BLaER1 (cell line): ENCODE measurements around the gene VGLL4.
A peak's percentile ranks its signal among the peaks of the same experiment; 100 is the strongest.
"Not testable (repeated sequence)": the region's sequence is repeated elsewhere in the genome, so short reads cannot be mapped to it uniquely, and the experiment has no call there.

Experiments used
- H3K27ac ChIP-seq: shearing (Covaris generic); formaldehyde crosslinking; 2 replicates; pipeline ENCODE4 v1.8.1; 2022
- H3K27me3 ChIP-seq: shearing (Covaris generic); formaldehyde crosslinking; 2 replicates; pipeline ENCODE4 v1.8.1; 2022
- H3K36me3 ChIP-seq: shearing (Covaris generic); formaldehyde crosslinking; 2 replicates; pipeline ENCODE4 v1.8.1; 2022
- H3K4me1 ChIP-seq: shearing (Covaris generic); formaldehyde crosslinking; 2 replicates; pipeline ENCODE4 v1.8.1; 2022
- H3K4me2 ChIP-seq: shearing (Covaris generic); formaldehyde crosslinking; 2 replicates; pipeline ENCODE4 v1.8.1; 2022
- H3K4me3 ChIP-seq: shearing (Covaris generic); formaldehyde crosslinking; 2 replicates; pipeline ENCODE4 v1.8.1; 2022
- H3K9ac ChIP-seq: shearing (Covaris generic); formaldehyde crosslinking; 2 replicates; pipeline ENCODE4 v1.8.1; 2022
- H3K9me3 ChIP-seq: shearing (Covaris generic); formaldehyde crosslinking; 2 replicates; pipeline ENCODE4 v1.8.1; 2022
- H4K20me1 ChIP-seq: shearing (Covaris generic); formaldehyde crosslinking; 2 replicates; pipeline ENCODE4 v1.8.1; 2022
- Cebpa-rat ChIP-seq: shearing (Covaris generic); IDR thresholded peaks from 2 replicates; pipeline ENCODE4 v1.8.1; 2022

VGLL4 gene, protein sequence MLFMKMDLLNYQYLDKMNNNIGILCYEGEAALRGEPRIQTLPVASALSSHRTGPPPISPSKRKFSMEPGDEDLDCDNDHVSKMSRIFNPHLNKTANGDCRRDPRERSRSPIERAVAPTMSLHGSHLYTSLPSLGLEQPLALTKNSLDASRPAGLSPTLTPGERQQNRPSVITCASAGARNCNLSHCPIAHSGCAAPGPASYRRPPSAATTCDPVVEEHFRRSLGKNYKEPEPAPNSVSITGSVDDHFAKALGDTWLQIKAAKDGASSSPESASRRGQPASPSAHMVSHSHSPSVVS

DNA sequence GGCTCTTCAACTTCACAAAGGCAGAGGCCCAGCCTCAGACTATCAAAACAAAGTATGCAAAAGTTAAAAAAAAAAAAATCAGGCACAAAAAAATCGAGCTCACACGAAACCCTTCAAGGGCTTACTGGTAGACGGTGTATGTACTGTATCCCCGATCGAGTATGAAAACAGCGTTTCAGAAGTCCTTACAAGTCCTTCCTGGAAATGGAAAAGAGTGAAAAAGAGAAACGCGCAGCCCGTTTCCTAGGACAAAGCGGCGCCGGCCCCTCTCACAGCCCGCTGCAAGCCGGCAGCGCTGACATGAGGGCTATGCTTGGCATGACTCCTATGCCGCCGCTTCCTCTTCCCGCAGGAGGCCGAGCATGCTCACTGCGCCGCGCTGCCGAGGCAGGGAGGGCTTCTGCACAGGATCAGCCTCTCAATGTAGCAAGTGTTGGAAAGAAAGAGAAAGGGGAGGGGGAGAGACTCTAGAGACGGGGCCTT lies at the start of gene VGLL4:
Gene VGLL4 (minus strand): TSS at position 311 of the 483 bp plus-strand sequence. CDS start 397 bp downstream, outside the sequence.
- no peaks in the 10 kb centered on the region for H3K27me3 ChIP-seq
- peaks cover 9% of the 10 kb centered on the region for H3K36me3 ChIP-seq
- peaks cover 37% of the 10 kb centered on the region for H3K4me1 ChIP-seq
- H3K27ac ChIP-seq = peak within 1 kb of the TSS; percentile 98
- no peak for TF ChIP-seq Cebpa-rat
- peaks cover 35% of the 10 kb centered on the region for H4K20me1 ChIP-seq
- peak within 1 kb of the TSS; percentile 86 for H3K4me3 ChIP-seq
- peak within 1 kb of the TSS; percentile 97 for H3K9ac ChIP-seq
- H3K4me2 ChIP-seq = peak within 1 kb of the TSS; percentile 92
- H3K9me3 ChIP-seq = no peaks in the 10 kb centered on the region

DNA sequence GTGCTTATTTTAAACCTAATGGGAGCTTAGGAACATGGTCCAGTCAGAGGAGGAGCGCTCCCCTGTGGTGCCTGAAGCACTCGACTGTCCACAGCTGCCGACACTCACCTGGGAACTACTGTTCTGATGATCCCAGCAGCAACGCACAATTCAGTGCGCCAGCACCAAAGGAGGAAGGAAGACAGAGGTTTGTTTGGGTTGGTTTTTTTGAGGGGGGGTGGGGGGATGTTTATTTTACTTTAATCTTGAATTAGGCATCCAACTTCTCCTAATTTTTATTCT lies 48.8 kb upstream of the VGLL4 start:
- no peaks in the 10 kb centered on the region for H4K20me1 ChIP-seq
- TF ChIP-seq Cebpa-rat = no peak
- H3K27me3 ChIP-seq = no peaks in the 10 kb centered on the region
- H3K36me3 ChIP-seq = no peaks in the 10 kb centered on the region
- H3K9ac ChIP-seq = no peak overlapping the region
- H3K4me3 ChIP-seq = no peak overlapping the region
- H3K4me2 ChIP-seq = no peak overlapping the region
- H3K27ac ChIP-seq = no peak overlapping the region
- no peaks in the 10 kb centered on the region for H3K4me1 ChIP-seq
- no peaks in the 10 kb centered on the region for H3K9me3 ChIP-seq

DNA sequence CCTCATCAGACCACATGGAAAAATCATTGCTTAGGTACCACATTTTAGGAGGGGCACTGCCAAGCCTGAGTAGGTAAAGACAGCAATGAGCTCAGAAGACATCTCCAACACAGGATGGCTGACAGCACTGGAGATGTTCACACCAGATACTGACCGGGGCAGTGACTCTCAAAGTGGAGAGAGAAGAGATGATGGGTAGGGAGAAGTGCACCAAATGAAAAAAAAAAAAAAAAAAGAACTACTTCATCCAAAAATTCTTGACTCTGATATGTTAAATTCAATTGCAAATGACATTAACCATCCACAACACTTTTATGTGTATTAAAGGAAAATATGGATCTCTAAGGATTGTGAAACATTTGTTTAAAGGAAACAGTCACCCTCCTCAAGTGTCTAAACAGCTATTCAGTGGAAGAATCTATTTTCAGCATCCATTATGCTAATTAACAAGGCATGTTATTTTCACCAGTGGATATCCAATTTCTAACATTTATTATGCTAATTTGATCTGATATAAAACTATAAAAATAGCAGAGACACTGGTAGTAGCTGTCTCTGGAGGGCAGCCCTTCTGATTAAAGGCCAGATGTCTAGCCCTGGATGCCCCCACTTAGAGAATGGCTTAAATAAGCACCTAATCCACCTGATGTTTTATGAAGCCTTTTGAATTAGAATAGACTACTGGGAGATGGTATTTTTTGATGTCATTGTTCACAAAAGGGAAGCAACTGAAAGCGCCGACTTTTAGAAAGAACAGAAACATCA lies 48.2 kb upstream of the VGLL4 start:
- Histone ChIP-seq H3K9ac (no peak overlapping the region), H3K4me1 (no peaks in the 10 kb centered on the region), H4K20me1 (no peaks in the 10 kb centered on the region), H3K36me3 (no peaks in the 10 kb centered on the region), H3K4me2 (no peak overlapping the region), H3K27me3 (no peaks in the 10 kb centered on the region), H3K9me3 (no peaks in the 10 kb centered on the region), H3K27ac (no peak overlapping the region), H3K4me3 (no peak overlapping the region)
- no peak for TF ChIP-seq Cebpa-rat

- no peaks in the 10 kb centered on the region for H3K4me1 ChIP-seq
- H3K4me2 ChIP-seq = no peak overlapping the region
- H3K9me3 ChIP-seq = no peaks in the 10 kb centered on the region
- no peak for TF ChIP-seq Cebpa-rat
- H3K4me3 ChIP-seq = no peak overlapping the region
- no peaks in the 10 kb centered on the region for H3K36me3 ChIP-seq
- no peaks in the 10 kb centered on the region for H3K27me3 ChIP-seq
- no peaks in the 10 kb centered on the region for H4K20me1 ChIP-seq
- H3K9ac ChIP-seq = no peak overlapping the region
- no peak overlapping the region for H3K27ac ChIP-seq
Observed at GRCh38 chr3:11690863-11691766, 47.4 kb upstream of the VGLL4 start.

GRCh38 chr3:11689749-11690148 lies 46.0 kb upstream of the VGLL4 start:
- no peaks in the 10 kb centered on the region for H3K9me3 ChIP-seq
- H3K4me1 ChIP-seq = no peaks in the 10 kb centered on the region
- H3K36me3 ChIP-seq = no peaks in the 10 kb centered on the region
- H3K27ac ChIP-seq = no peak overlapping the region
- no peak overlapping the region for H3K9ac ChIP-seq
- no peak for TF ChIP-seq Cebpa-rat
- H4K20me1 ChIP-seq = no peaks in the 10 kb centered on the region
- no peak overlapping the region for H3K4me2 ChIP-seq
- no peaks in the 10 kb centered on the region for H3K27me3 ChIP-seq
- H3K4me3 ChIP-seq = no peak overlapping the region

GRCh38 chr3:11684980-11685379 lies 41.3 kb upstream of the VGLL4 start:
- not testable (repeated sequence) for H3K4me3 ChIP-seq

DNA sequence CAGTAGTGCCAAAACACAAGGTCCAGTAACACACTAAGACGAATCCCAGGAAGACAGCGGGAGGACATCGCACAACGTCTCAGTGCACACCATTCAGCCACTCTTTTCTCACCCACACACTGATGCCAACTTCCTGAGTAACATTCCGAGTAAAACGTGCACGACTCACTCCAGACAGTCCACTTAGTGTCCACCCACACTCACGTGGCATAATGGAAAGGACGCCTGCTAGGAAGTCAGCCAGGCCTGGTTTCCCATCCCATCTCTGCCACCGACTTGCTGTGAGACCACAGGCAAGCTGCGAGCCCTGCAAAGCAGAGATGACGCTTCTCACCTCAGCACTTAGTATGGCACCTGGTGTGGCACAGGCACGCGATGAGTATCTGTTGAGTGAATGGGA lies 36.8 kb upstream of the VGLL4 start:
- H3K27ac ChIP-seq = no peak overlapping the region
- no peak for TF ChIP-seq Cebpa-rat
- no peaks in the 10 kb centered on the region for H3K27me3 ChIP-seq
- no peaks in the 10 kb centered on the region for H3K36me3 ChIP-seq
- H3K9me3 ChIP-seq = no peaks in the 10 kb centered on the region
- no peak overlapping the region for H3K9ac ChIP-seq
- H3K4me3 ChIP-seq = no peak overlapping the region
- H3K4me1 ChIP-seq = no peaks in the 10 kb centered on the region
- no peak overlapping the region for H3K4me2 ChIP-seq
- H4K20me1 ChIP-seq = no peaks in the 10 kb centered on the region

More at GRCh38 chr3:11684980-11685379, 41.3 kb upstream of the VGLL4 start:
- not testable (repeated sequence) for H3K9me3 ChIP-seq, H3K36me3 ChIP-seq, H4K20me1 ChIP-seq, H3K4me1 ChIP-seq, H3K4me2 ChIP-seq, H3K27me3 ChIP-seq, H3K9ac ChIP-seq, H3K27ac ChIP-seq

- Histone ChIP-seq H3K27me3 (no peaks in the 10 kb centered on the region), H3K9me3 (no peaks in the 10 kb centered on the region), H3K4me3 (no peak overlapping the region), H3K4me1 (no peaks in the 10 kb centered on the region), H3K36me3 (no peaks in the 10 kb centered on the region), H4K20me1 (no peaks in the 10 kb centered on the region), H3K9ac (no peak overlapping the region), H3K27ac (no peak overlapping the region), H3K4me2 (no peak overlapping the region)
- TF ChIP-seq Cebpa-rat = no peak
Observed at GRCh38 chr3:11679964-11680363, 36.2 kb upstream of the VGLL4 start.

DNA sequence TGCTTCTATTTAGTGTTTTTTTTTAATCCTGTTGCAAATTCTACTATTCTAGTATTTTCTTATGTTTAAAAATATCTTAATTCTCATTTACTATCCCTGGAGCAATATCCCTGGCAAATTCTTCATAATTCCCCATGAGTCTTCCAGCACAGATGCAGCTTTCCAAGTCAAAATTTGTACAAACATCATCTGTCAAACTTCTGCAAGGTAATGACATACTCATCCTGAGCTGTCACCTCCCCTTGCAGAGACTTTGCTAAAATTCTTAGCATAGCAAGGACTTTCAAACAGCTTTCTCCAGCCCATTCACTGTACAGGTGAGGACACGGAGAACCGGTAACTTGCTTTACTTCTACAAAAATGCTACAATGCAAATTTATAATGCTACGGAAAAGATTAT lies 28.6 kb upstream of the VGLL4 start:
- Histone ChIP-seq H3K36me3 (no peaks in the 10 kb centered on the region), H3K4me1 (peaks cover 12% of the 10 kb centered on the region), H4K20me1 (no peaks in the 10 kb centered on the region), H3K9ac (no peak overlapping the region), H3K4me3 (no peak overlapping the region), H3K27me3 (no peaks in the 10 kb centered on the region), H3K27ac (no peak overlapping the region), H3K4me2 (no peak overlapping the region), H3K9me3 (no peaks in the 10 kb centered on the region)
- no peak for TF ChIP-seq Cebpa-rat
